Measurements from ENCODE around the gene NELFA.

NELFA gene

DNA sequence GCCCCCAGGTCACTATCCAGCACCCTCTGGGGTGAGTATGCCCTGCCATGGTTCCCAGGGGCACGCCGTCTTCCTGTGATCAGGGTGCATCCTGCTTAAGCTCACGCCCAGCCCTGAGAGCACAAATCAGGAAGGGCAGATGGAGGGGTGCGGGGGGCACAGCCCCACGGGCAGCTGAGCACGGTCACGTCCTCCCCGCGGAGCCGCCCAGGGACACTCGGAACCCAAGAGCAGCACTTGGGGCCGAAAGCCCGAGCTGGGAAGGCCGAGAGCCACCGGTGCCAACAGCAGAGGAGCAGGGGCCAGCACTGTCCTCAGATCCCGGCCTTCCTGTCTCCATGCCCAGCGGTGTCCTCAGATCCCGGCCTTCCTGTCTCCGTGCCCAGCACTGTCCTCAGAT lies 21.5 kb downstream of the NELFA start:
- TF ChIP-seq ZNF274 (IDR thresholded peaks at IDR 0.05; ENCODE audit: low read depth, low read length) (no peak), SUZ12 (IDR thresholded peaks at IDR 0.05; ENCODE audit: extremely low read depth, insufficient read depth, insufficient read length) (no peak), YY1 (IDR thresholded peaks at IDR 0.05; ENCODE audit: insufficient read depth, insufficient read length) (no peak)
- no peak overlapping the region for H3K9ac ChIP-seq (ENCODE audit: insufficient read length, low read depth)
- H3K27me3 ChIP-seq (ENCODE audit: insufficient read depth, insufficient read length), result no peaks in the 10 kb centered on the region
- no peak for DNase-seq (ENCODE audit: low read depth, low spot score)
- peaks cover 6% of the 10 kb centered on the region for H3K4me1 ChIP-seq (ENCODE audit: insufficient read depth, insufficient read length)
- no peak overlapping the region for H3K4me3 ChIP-seq (ENCODE audit: insufficient read length, low read depth)
- no peaks in the 10 kb centered on the region for H3K9me3 ChIP-seq (ENCODE audit: insufficient read depth, low read length)
- H3K36me3 ChIP-seq (ENCODE audit: insufficient read depth, insufficient read length, low read length), result peaks cover 99% of the 10 kb centered on the region

GRCh38 chr4:1986578-1987210 lies 22.1 kb downstream of the NELFA start:
- H3K9ac ChIP-seq (ENCODE audit: insufficient read length, low read depth), result no peak overlapping the region
- peaks cover 99% of the 10 kb centered on the region for H3K36me3 ChIP-seq (ENCODE audit: insufficient read depth, insufficient read length, low read length)
- peaks cover 1% of the 10 kb centered on the region for H3K4me1 ChIP-seq (ENCODE audit: insufficient read depth, insufficient read length)
- H3K4me3 ChIP-seq (ENCODE audit: insufficient read length, low read depth), result no peak overlapping the region
- DNase-seq (ENCODE audit: low read depth, low spot score), result no peak
- no peaks in the 10 kb centered on the region for H3K27me3 ChIP-seq (ENCODE audit: insufficient read depth, insufficient read length)
- no peaks in the 10 kb centered on the region for H3K9me3 ChIP-seq (ENCODE audit: insufficient read depth, low read length)
- no peak for TF ChIP-seq SUZ12 (IDR thresholded peaks at IDR 0.05; ENCODE audit: extremely low read depth, insufficient read depth, insufficient read length)
- TF ChIP-seq ZNF274 (IDR thresholded peaks at IDR 0.05; ENCODE audit: low read depth, low read length), result no peak
- TF ChIP-seq YY1 (IDR thresholded peaks at IDR 0.05; ENCODE audit: insufficient read depth, insufficient read length), result no peak

GRCh38 chr4:1985780-1986577 lies 22.8 kb downstream of the NELFA start:
- no peaks in the 10 kb centered on the region for H3K9me3 ChIP-seq (ENCODE audit: insufficient read depth, low read length)
- no peaks in the 10 kb centered on the region for H3K4me1 ChIP-seq (ENCODE audit: insufficient read depth, insufficient read length)
- TF ChIP-seq YY1 (IDR thresholded peaks at IDR 0.05; ENCODE audit: insufficient read depth, insufficient read length) (no peak), SUZ12 (IDR thresholded peaks at IDR 0.05; ENCODE audit: extremely low read depth, insufficient read depth, insufficient read length) (no peak), ZNF274 (IDR thresholded peaks at IDR 0.05; ENCODE audit: low read depth, low read length) (no peak)
- H3K36me3 ChIP-seq (ENCODE audit: insufficient read depth, insufficient read length, low read length), result peaks cover 99% of the 10 kb centered on the region
- no peak for DNase-seq (ENCODE audit: low read depth, low spot score)
- H3K4me3 ChIP-seq (ENCODE audit: insufficient read length, low read depth), result no peak overlapping the region
- no peak overlapping the region for H3K9ac ChIP-seq (ENCODE audit: insufficient read length, low read depth)
- no peaks in the 10 kb centered on the region for H3K27me3 ChIP-seq (ENCODE audit: insufficient read depth, insufficient read length)

- Histone ChIP-seq H3K4me1 (ENCODE audit: insufficient read depth, insufficient read length) (no peaks in the 10 kb centered on the region), H3K9me3 (ENCODE audit: insufficient read depth, low read length) (no peaks in the 10 kb centered on the region), H3K36me3 (ENCODE audit: insufficient read depth, insufficient read length, low read length) (peaks cover 99% of the 10 kb centered on the region), H3K4me3 (ENCODE audit: insufficient read length, low read depth) (no peak overlapping the region), H3K27me3 (ENCODE audit: insufficient read depth, insufficient read length) (no peaks in the 10 kb centered on the region), H3K9ac (ENCODE audit: insufficient read length, low read depth) (no peak overlapping the region)
- DNase-seq (ENCODE audit: low read depth, low spot score), result no peak
- no peak for TF ChIP-seq SUZ12 (IDR thresholded peaks at IDR 0.05; ENCODE audit: extremely low read depth, insufficient read depth, insufficient read length)
- TF ChIP-seq YY1 (IDR thresholded peaks at IDR 0.05; ENCODE audit: insufficient read depth, insufficient read length), result no peak
- TF ChIP-seq ZNF274 (IDR thresholded peaks at IDR 0.05; ENCODE audit: low read depth, low read length), result no peak
Measured at GRCh38 chr4:1985294-1985693, 23.5 kb downstream of the NELFA start.

DNA sequence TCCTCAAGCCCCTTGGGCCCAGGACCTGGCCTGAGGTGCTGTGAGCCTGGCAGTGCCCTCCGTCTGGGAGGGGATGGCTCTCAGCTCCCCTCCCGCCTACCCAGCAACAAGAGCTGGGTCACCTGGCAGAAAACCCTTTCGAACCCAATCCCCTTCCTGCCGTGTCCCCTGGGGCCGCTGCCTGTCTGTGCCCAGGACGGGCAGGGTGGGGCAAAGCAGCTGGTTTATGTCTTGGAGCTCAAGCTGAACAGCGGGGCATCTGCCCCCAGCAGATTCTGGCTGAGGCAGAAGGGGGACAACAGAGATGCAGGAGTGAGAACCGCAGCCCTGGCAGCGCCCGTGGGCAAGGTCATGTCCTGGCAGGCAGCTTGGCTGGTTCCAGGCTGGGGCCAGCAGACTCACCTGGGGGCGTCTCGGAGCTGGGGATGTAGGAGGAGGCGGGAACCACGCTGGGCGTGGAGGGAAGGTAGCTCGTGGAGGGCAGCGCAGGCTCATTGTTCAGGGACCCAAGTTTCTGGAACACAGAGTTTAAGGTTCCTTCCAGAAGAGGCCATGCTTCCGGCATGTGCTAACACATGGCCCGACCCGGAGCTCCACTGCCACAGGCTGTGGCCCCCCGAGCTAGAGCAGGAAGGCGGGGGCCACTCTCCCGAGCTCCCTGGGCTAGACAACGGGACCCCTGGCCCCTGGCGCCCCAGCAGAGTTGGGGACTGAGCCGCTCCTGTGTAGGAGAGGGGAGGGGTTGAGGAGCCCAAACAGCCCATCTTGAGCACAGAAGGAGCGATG lies 24.2 kb downstream of the NELFA start:
- no peak for DNase-seq (ENCODE audit: low read depth, low spot score)
- no peaks in the 10 kb centered on the region for H3K4me1 ChIP-seq (ENCODE audit: insufficient read depth, insufficient read length)

GRCh38 chr4:1983846-1984405 lies 24.8 kb downstream of the NELFA start:
- H3K4me1 ChIP-seq (ENCODE audit: insufficient read depth, insufficient read length), result no peaks in the 10 kb centered on the region
- no peak for DNase-seq (ENCODE audit: low read depth, low spot score)
- H3K9ac ChIP-seq (ENCODE audit: insufficient read length, low read depth), result no peak overlapping the region
- no peaks in the 10 kb centered on the region for H3K27me3 ChIP-seq (ENCODE audit: insufficient read depth, insufficient read length)
- H3K9me3 ChIP-seq (ENCODE audit: insufficient read depth, low read length), result no peaks in the 10 kb centered on the region
- TF ChIP-seq ZNF274 (IDR thresholded peaks at IDR 0.05; ENCODE audit: low read depth, low read length) (no peak), YY1 (IDR thresholded peaks at IDR 0.05; ENCODE audit: insufficient read depth, insufficient read length) (no peak)
- no peak overlapping the region for H3K4me3 ChIP-seq (ENCODE audit: insufficient read length, low read depth)
- peaks cover 99% of the 10 kb centered on the region for H3K36me3 ChIP-seq (ENCODE audit: insufficient read depth, insufficient read length, low read length)

More for the DNA sequence above, 24.2 kb downstream of the NELFA start:
- Histone ChIP-seq H3K4me3 (ENCODE audit: insufficient read length, low read depth) (no peak overlapping the region), H3K27me3 (ENCODE audit: insufficient read depth, insufficient read length) (no peaks in the 10 kb centered on the region), H3K9me3 (ENCODE audit: insufficient read depth, low read length) (no peaks in the 10 kb centered on the region), H3K9ac (ENCODE audit: insufficient read length, low read depth) (no peak overlapping the region), H3K36me3 (ENCODE audit: insufficient read depth, insufficient read length, low read length) (peaks cover 99% of the 10 kb centered on the region)
- TF ChIP-seq SUZ12 (IDR thresholded peaks at IDR 0.05; ENCODE audit: extremely low read depth, insufficient read depth, insufficient read length), result no peak
- no peak for TF ChIP-seq YY1 (IDR thresholded peaks at IDR 0.05; ENCODE audit: insufficient read depth, insufficient read length)
- TF ChIP-seq ZNF274 (IDR thresholded peaks at IDR 0.05; ENCODE audit: low read depth, low read length), result no peak
